GM12892 (cell line): Measurements from ENCODE around the gene ZSCAN10.
"Not testable (repeated sequence)": the region's sequence is repeated elsewhere in the genome, so short reads cannot be mapped to it uniquely, and the experiment has no call there.

Experiments
- POLR2A ChIP-seq: IDR thresholded peaks from 2 replicates; pipeline ENCODE4 v1.6.1; 2011; ENCODE audit warnings: low read depth, low read length, control low read depth
- POLR2AphosphoS5 ChIP-seq: IDR thresholded peaks from 2 replicates; pipeline ENCODE4 v1.6.1; 2011; ENCODE audit warnings: low read depth, low read length, control low read depth
- TAF1 ChIP-seq: IDR thresholded peaks from 2 replicates; pipeline ENCODE4 v1.6.1; 2011; ENCODE audit warnings: low read depth, mild to moderate bottlenecking, control low read depth, low read length, borderline replicate concordance

- TF ChIP-seq POLR2AphosphoS5, POLR2A, TAF1: not testable (repeated sequence)
These were observed 26.4 kb downstream of the ZSCAN10 start for GRCh38 chr16:3072576-3073263.
